Parathyroid adenoma (tissue), 2 donors: ENCODE results near the gene DDIT4L.

ENCODE experiments used
- H2AFZ ChIP-seq: fragments of 300-600 bp; sonication (generic); one replicate; pipeline ENCODE4 v1.7.0; 2017; ENCODE audit warnings: antibody characterized with exemption, mild to moderate bottlenecking
- H3K27ac ChIP-seq: fragments of 300-600 bp; sonication (generic); one replicate; pipeline ENCODE4 v1.7.0; 2017
- H3K27me3 ChIP-seq: fragments of 300-600 bp; sonication (generic); one replicate; pipeline ENCODE4 v1.7.0; 2017; ENCODE audit warnings: low read length; ENCODE audit not compliant: control insufficient read depth, insufficient read depth
- H3K36me3 ChIP-seq: fragments of 300-600 bp; sonication (generic); one replicate; pipeline ENCODE4 v1.7.0; 2017; ENCODE audit warnings: low read length; ENCODE audit not compliant: control insufficient read depth, insufficient read depth
- H3K4me1 ChIP-seq: fragments of 300-600 bp; sonication (generic); one replicate; pipeline ENCODE4 v1.7.0; 2017; ENCODE audit warnings: control low read depth
- H3K4me2 ChIP-seq: fragments of 300-600 bp; sonication (generic); one replicate; pipeline ENCODE4 v1.7.0; 2017; ENCODE audit warnings: low read length
- H3K4me3 ChIP-seq: fragments of 300-600 bp; sonication (generic); one replicate; pipeline ENCODE4 v1.7.0; 2017; ENCODE audit warnings: low read depth, low read length
- H3K79me2 ChIP-seq: fragments of 300-600 bp; sonication (generic); one replicate; pipeline ENCODE4 v1.7.0; 2017; ENCODE audit warnings: control low read depth
- H3K9ac ChIP-seq: fragments of 300-600 bp; sonication (generic); one replicate; pipeline ENCODE4 v1.7.0; 2017; ENCODE audit warnings: mild to moderate bottlenecking
- H3K9me3 ChIP-seq: fragments of 300-600 bp; sonication (generic); one replicate; pipeline ENCODE4 v1.7.0; 2017; ENCODE audit warnings: low read length; ENCODE audit not compliant: control insufficient read depth
- CTCF ChIP-seq: fragments of 300-600 bp; sonication (generic); IDR thresholded peaks from one replicate; pipeline ENCODE4 v1.7.0; 2017; ENCODE audit warnings: antibody characterized with exemption, mild to moderate bottlenecking
- donor health status: primary hyperparathyroidism.

Gene DDIT4L

GRCh38 chr4:100189820-100190642 lies at the start of gene DDIT4L:
Gene DDIT4L, minus strand, starts transcription at chr4:100190468. Its CDS starts 485 bp downstream, at chr4:100189983.
- H3K9ac ChIP-seq = no peak within 1 kb of the TSS

DNA sequence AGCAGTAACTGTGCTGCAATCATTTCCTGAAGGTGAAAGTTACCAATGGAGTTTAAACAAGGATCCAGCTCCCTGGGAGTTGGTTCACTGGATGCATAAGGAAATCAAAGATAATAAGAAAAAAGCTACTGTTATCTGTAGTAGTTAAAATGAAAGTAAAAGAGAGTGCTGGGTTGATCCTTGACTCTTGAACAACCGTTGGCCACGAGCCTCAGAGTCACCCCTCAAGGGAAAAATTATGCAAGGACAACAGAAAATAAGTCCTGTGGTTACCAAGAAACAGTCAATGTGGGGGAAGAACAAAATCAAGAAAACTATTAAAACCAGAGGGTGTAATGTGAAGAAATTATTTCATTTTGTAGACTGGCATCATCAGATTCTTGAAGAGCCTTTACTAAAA lies 49.7 kb upstream of the DDIT4L start:
- no peak overlapping the region for H3K9ac ChIP-seq
- H3K4me2 ChIP-seq = no peak overlapping the region
- H3K79me2 ChIP-seq = no peaks in the 10 kb centered on the region
- TF ChIP-seq CTCF = no peak
- H2AFZ ChIP-seq = no peak overlapping the region
- H3K9me3 ChIP-seq = no peaks in the 10 kb centered on the region
- H3K4me1 ChIP-seq = no peaks in the 10 kb centered on the region
- H3K27ac ChIP-seq = no peak overlapping the region
- no peaks in the 10 kb centered on the region for H3K27me3 ChIP-seq
- H3K4me3 ChIP-seq = no peak overlapping the region
- no peaks in the 10 kb centered on the region for H3K36me3 ChIP-seq

More at GRCh38 chr4:100189820-100190642, at the start of gene DDIT4L:
- Histone ChIP-seq H3K4me1 (no peaks in the 10 kb centered on the region), H3K27ac (no peak within 1 kb of the TSS), H3K4me2 (peak within 1 kb of the TSS; percentile 77), H3K27me3 (no peaks in the 10 kb centered on the region), H2AFZ (peak within 1 kb of the TSS; percentile 68), H3K4me3 (peak within 1 kb of the TSS; percentile 63), H3K9me3 (no peaks in the 10 kb centered on the region), H3K36me3 (no peaks in the 10 kb centered on the region), H3K79me2 (no peaks in the 10 kb centered on the region)
- no peak for TF ChIP-seq CTCF

- Histone ChIP-seq H2AFZ (no peak overlapping the region), H3K27me3 (no peaks in the 10 kb centered on the region), H3K36me3 (no peaks in the 10 kb centered on the region), H3K9me3 (no peaks in the 10 kb centered on the region), H3K4me2 (no peak overlapping the region), H3K9ac (no peak overlapping the region), H3K27ac (no peak overlapping the region), H3K4me1 (no peaks in the 10 kb centered on the region), H3K4me3 (no peak overlapping the region), H3K79me2 (no peaks in the 10 kb centered on the region)
- no peak for TF ChIP-seq CTCF
These were observed 34.5 kb upstream of the DDIT4L start for GRCh38 chr4:100224721-100225120.

DNA sequence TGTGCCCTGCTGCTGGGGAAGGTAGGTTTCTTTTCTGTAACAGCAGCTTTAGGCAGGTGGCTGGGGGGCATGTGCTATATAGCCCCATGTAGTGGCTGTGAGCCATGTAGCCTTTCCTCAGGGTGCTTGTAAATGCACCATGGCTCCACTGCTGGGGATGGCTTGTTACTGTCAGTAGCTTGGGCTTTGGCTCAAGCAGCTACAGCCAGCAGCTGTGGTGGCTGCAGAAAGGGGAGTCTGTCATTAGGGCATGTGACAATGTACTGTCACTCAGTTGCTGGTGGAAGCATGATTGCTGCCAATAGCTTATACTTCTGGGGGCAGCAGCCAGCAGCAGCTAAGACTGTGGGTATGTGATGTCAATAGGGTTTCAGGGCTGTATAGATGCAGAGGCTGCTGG lies 33.9 kb upstream of the DDIT4L start:
- Histone ChIP-seq H3K4me3 (no peak overlapping the region), H3K27ac (no peak overlapping the region), H3K9me3 (no peaks in the 10 kb centered on the region), H3K4me2 (no peak overlapping the region), H3K36me3 (no peaks in the 10 kb centered on the region), H3K27me3 (no peaks in the 10 kb centered on the region), H2AFZ (no peak overlapping the region), H3K9ac (no peak overlapping the region), H3K79me2 (no peaks in the 10 kb centered on the region), H3K4me1 (no peaks in the 10 kb centered on the region)
- no peak for TF ChIP-seq CTCF

- Histone ChIP-seq H3K27ac (no peak overlapping the region), H3K9ac (no peak overlapping the region), H3K4me2 (no peak overlapping the region), H3K79me2 (no peaks in the 10 kb centered on the region), H3K27me3 (no peaks in the 10 kb centered on the region), H3K36me3 (no peaks in the 10 kb centered on the region), H3K4me1 (no peaks in the 10 kb centered on the region), H3K9me3 (no peaks in the 10 kb centered on the region), H2AFZ (no peak overlapping the region), H3K4me3 (no peak overlapping the region)
- no peak for TF ChIP-seq CTCF
These were observed 18.7 kb upstream of the DDIT4L start for GRCh38 chr4:100208964-100209363.
